HG02884 (cell line): ENCODE data around the gene NFAT5.

Experiments used
- ATAC-seq: cut with Tn5 transposase; IDR thresholded peaks from one replicate; pipeline ENCODE4 v1.9.1; 2021; ENCODE audit warnings: mild to moderate bottlenecking, moderate library complexity; ENCODE audit not compliant: unreplicated experiment

Gene NFAT5

GRCh38 chr16:69595127-69596036 is 29.6 kb downstream of the NFAT5 start:
- no peak for ATAC-seq

GRCh38 chr16:69596801-69597200 is 31.0 kb downstream of the NFAT5 start:
- no peak for ATAC-seq

- ATAC-seq = no peak
These were observed 32.3 kb downstream of the NFAT5 start for GRCh38 chr16:69598045-69598444.

- no peak for ATAC-seq
These were observed 34.0 kb downstream of the NFAT5 start for GRCh38 chr16:69599731-69600130.

- ATAC-seq = no peak
These were observed 34.4 kb downstream of the NFAT5 start for GRCh38 chr16:69600202-69600601.

GRCh38 chr16:69601250-69601649 is 35.5 kb downstream of the NFAT5 start:
- ATAC-seq = no peak

- no peak for ATAC-seq
These were observed 41.2 kb downstream of the NFAT5 start for GRCh38 chr16:69606985-69607384.

- no peak for ATAC-seq
These were observed 41.9 kb downstream of the NFAT5 start for GRCh38 chr16:69607674-69608073.

GRCh38 chr16:69610356-69610755 is 44.6 kb downstream of the NFAT5 start:
- no peak for ATAC-seq

- ATAC-seq = no peak
These were observed 45.4 kb downstream of the NFAT5 start for GRCh38 chr16:69611103-69611640.

- ATAC-seq = no peak
These were observed 47.8 kb downstream of the NFAT5 start for GRCh38 chr16:69613378-69614154.

- no peak for ATAC-seq
These were observed 49.8 kb downstream of the NFAT5 start for GRCh38 chr16:69615528-69615927.

- ATAC-seq = no peak
These were observed 50.3 kb downstream of the NFAT5 start for GRCh38 chr16:69616082-69616481.

GRCh38 chr16:69618307-69618706 is 52.5 kb downstream of the NFAT5 start:
- no peak for ATAC-seq

GRCh38 chr16:69618721-69619120 is 53.0 kb downstream of the NFAT5 start:
- ATAC-seq = no peak

GRCh38 chr16:69619514-69619913 is 53.7 kb downstream of the NFAT5 start:
- ATAC-seq = no peak

- no peak for ATAC-seq
These were observed 54.8 kb downstream of the NFAT5 start for GRCh38 chr16:69620573-69620972.

- ATAC-seq = no peak
These were observed 55.5 kb downstream of the NFAT5 start for GRCh38 chr16:69621225-69621624.

GRCh38 chr16:69626256-69626655 is 60.5 kb downstream of the NFAT5 start:
- no peak for ATAC-seq

GRCh38 chr16:69632828-69633227 is 67.1 kb downstream of the NFAT5 start:
- ATAC-seq = no peak

GRCh38 chr16:69633375-69633774 is 67.6 kb downstream of the NFAT5 start:
- no peak for ATAC-seq
